ENCODE data around the gene NRF1.
"Not testable (repeated sequence)": the region's sequence is repeated elsewhere in the genome, so short reads cannot be mapped to it uniquely, and the experiment has no call there.

Gene NRF1

GRCh38 chr7:129591868-129592267 lies 19.7 kb upstream of the NRF1 start:
- TF ChIP-seq CTCF (IDR thresholded peaks at IDR 0.05; ENCODE audit: insufficient read depth, low read depth, low read length, missing control alignments) = no peak
- H3K4me3 ChIP-seq (ENCODE audit: low read depth, low read length) = no peak overlapping the region
- no peak for DNase-seq (ENCODE audit: low read depth)

GRCh38 chr7:129596386-129596785 lies 15.1 kb upstream of the NRF1 start:
- H3K4me3 ChIP-seq (ENCODE audit: low read depth, low read length); DNase-seq (ENCODE audit: low read depth): not testable (repeated sequence)

- no peak for TF ChIP-seq CTCF (IDR thresholded peaks at IDR 0.05; ENCODE audit: insufficient read depth, low read depth, low read length, missing control alignments)
- H3K4me3 ChIP-seq (ENCODE audit: low read depth, low read length) = no peak overlapping the region
- no peak for DNase-seq (ENCODE audit: low read depth)
These were observed 13.8 kb upstream of the NRF1 start for GRCh38 chr7:129597672-129598071.

DNA sequence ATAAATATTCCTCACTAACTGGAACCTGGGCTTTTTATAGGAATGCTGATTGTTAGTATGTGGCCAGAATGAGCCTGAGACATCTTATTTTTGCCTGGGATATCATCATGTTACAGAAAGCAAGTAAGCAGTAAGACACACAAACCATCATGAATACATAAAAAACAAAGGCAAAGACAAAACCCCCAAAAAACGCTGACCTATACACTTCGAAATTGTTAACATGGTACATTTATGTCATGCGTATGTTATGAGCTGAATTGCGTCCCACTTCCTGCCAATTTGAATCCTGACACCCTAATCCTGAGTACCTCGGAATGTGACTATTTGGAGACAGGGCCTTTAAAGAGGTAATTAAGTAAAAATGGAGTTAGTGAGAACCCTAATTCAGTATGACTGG lies 12.3 kb upstream of the NRF1 start:
- TF ChIP-seq CTCF (IDR thresholded peaks at IDR 0.05; ENCODE audit: insufficient read depth, low read depth, low read length, missing control alignments) = no peak
- DNase-seq (ENCODE audit: low read depth) = no peak

GRCh38 chr7:129603594-129603993 lies 7.9 kb upstream of the NRF1 start:
- DNase-seq (ENCODE audit: low read depth); H3K4me3 ChIP-seq (ENCODE audit: low read depth, low read length): not testable (repeated sequence)

More for the DNA sequence above, 12.3 kb upstream of the NRF1 start:
- H3K4me3 ChIP-seq (ENCODE audit: low read depth, low read length) = no peak overlapping the region

- DNase-seq (ENCODE audit: low read depth); H3K4me3 ChIP-seq (ENCODE audit: low read depth, low read length): not testable (repeated sequence)
These were observed 7.5 kb upstream of the NRF1 start for GRCh38 chr7:129604021-129604420.

DNA sequence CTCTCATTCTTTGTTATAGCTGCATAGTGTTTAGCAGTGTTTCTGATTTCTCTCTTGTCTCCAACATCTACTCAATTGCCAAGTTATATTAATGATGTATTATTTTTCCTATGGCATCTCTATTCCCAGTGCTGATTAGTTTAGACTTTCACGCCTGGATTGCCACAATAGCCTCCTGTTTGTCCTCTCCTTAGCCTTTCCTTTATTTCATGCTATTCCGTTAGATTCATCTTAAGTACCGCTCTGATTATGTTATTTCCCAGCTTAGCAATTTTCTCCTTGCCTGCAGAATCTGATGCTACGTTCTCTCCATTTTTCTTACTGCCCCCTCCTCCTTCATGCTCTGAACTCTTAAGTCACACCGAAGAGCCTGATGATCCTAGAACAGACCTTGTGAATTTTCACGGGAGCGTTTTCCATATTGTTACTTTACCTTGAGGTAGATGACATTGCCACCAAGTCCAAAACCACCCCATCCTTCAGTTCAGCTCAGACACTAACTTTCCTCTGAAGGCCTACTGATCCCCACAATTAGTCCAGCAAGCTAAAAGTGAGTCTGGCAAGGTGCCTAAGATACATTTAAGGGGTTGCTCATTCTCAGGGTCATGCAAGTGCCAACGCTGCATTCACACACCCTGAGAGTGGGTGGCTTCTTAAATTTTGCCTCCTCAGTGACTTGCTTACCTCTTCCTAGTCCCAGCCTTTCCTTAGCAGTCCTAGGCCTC lies 6.6 kb upstream of the NRF1 start:
- H3K4me3 ChIP-seq (ENCODE audit: low read depth, low read length) = no peak overlapping the region
- no peak for TF ChIP-seq CTCF (IDR thresholded peaks at IDR 0.05; ENCODE audit: insufficient read depth, low read depth, low read length, missing control alignments)
- no peak for DNase-seq (ENCODE audit: low read depth)

GRCh38 chr7:129605960-129606614 lies 5.4 kb upstream of the NRF1 start:
- TF ChIP-seq CTCF (IDR thresholded peaks at IDR 0.05; ENCODE audit: insufficient read depth, low read depth, low read length, missing control alignments) = no peak
- no peak overlapping the region for H3K4me3 ChIP-seq (ENCODE audit: low read depth, low read length)
- DNase-seq (ENCODE audit: low read depth) = no peak
